DMS79 (cell line): Measurements from ENCODE around the gene COPG1.
"Not testable (repeated sequence)": the region's sequence is repeated elsewhere in the genome, so short reads cannot be mapped to it uniquely, and the experiment has no call there.

Experiments used
- DNase-seq: peaks from one replicate; lab custom pipeline; 2025; lab: John Stamatoyannopoulos, UW

The COPG1 gene

GRCh38 chr3:129240436-129240835 lies 9.0 kb upstream of the COPG1 start:
- no peak for DNase-seq

DNA sequence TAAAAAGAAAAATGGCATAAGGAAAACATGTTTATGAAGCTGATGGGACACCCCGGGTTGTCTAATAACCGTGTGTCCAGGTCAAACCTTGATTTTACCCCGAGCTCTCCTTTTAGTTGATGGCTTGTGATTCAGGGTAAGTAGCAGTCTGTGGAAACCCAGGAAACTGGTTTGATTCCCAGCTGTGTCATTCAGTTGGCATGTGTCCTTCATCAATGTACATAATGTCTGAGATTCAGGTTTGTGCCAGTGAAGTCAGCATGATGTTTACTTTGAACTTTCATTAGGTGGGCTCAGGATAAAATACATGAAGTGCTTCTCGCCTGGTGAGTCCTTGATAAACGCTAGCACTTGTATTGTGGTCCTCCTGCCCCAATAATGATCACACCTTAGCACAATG lies 4.3 kb upstream of the COPG1 start:
- no peak for DNase-seq

- DNase-seq, result peak; percentile 73
Observed at GRCh38 chr3:129245641-129246306, 3.6 kb upstream of the COPG1 start.

DNA sequence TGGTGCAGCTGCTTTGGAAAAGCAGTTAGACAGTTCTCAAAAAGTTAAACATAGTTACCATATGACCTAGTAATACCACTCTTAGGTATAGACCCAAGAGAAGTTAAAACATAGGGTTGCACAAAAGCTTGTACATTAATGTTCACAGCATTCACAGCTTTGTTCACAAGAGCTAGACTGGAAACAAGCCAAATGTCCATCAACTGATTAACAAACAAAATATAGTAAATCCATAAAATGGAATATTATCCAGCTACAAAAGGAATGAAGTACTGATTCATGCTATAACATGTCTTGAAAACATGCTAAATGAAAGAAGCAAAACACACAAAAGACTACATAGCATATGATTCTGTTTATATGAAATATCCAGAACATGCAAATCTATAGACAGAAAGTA lies 2.8 kb upstream of the COPG1 start:
- DNase-seq, result no peak

- no peak for DNase-seq
Observed at GRCh38 chr3:129248286-129248979, 973 bp upstream of the COPG1 start.

- DNase-seq, result no peak
Observed at GRCh38 chr3:129252748-129253147, 3.3 kb downstream of the COPG1 start.

DNA sequence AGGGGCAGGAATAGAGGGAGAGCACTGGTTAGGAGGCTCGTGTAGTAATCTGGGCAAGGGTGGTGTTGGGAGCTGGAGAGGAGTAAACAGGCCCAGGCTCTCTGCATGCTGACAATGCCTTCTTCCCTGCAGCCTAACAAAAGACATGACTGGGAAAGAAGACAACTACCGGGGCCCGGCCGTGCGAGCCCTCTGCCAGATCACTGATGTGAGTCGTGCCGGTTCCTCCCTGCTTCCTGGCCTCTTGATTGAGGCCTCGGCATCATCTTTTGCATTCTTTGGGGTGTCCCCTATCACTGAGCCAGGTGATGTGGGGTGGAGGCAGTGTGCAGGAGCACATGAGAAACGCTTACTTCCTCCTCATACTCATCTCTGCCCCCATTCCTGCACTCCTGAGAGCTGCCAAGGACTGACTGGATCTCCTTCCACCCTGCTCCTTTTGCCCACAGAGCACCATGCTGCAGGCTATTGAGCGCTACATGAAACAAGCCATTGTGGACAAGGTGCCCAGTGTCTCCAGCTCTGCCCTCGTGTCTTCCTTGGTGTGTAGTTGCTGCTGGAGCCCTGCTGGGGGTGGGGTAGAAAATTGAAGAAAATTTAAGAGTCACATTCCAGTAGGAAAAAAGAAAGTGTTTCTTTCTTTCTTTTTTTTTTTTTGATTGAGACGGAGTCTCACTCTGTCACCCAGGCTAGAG lies 5.3 kb downstream of the COPG1 start:
- DNase-seq, result no peak

DNA sequence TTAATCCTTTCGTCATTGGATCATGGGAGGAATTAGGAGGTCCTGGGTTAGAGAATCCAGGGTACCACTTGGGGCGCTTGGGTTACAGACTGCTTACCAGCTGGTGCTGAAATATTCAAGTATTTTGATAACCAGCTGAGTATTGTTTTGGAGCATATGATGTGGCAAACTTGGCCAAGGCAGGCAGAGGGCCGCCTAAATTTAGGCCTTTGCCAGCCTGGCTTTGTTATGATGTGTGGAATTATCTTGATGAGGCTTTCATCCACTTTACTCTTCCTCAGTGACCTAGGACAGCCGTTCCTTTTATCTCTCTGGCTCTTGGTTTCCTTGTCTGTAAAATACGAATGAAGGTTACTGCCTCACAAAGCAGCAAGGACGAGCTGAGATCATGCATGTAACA lies 6.9 kb downstream of the COPG1 start:
- no peak for DNase-seq

DNA sequence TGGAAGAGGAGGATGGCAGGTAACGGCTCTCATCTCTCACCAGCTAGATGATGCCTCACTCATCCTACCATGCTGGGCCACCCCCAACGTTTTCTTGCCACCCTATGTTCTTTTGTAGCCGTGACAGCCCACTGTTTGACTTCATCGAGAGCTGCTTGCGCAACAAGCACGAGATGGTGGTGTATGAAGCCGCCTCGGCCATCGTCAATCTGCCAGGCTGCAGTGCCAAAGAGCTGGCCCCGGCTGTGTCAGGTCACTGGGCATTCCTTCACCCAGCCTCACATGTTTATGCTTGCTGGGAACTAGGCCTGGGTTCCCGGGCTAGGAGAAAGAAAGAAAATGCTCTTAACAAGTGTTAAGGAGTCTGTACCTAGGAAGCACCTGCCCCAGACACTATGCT lies 8.2 kb downstream of the COPG1 start:
- no peak for DNase-seq

DNA sequence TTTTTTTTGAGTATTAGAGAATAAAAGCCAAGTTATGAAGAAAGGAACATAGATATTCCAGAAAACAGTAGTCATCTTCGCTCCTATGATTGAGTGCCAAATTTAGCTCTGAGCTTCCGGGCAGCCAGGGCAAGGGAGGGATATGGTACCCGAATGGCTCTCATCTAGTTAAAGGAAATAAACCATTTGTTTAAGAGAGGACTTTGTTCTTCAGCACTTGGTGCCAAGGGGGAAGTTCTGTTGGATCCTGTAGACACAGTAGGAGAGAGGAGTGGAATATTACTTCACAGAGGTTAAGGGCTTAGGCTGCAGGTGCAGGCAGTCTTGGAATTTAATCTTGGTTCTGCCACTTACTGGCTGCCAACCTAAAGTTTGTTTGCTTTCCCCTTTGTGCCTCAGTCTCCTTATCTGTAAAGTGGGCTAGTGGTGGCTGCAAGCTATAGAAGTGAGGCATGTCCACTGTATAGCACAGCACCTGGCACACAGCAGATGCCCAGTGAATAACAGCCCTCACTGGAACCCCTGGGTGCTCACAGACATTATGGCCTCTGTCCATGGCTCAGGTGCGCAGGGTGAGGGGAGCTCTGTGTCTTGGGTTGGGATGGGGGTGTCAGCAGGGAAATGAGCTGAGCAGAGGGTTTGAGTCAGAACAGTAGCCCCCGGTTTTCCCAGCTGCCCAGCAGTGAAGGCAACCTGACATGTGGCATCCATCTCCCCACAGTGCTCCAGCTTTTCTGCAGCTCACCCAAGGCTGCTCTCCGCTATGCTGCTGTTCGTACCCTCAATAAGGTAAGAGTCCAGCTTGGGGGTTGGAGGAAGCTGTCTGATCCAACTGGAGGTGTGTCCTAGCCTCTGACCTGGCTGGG lies 10.4 kb downstream of the COPG1 start:
- DNase-seq, result no peak

- DNase-seq, result no peak
Observed at GRCh38 chr3:129260606-129261005, 11.2 kb downstream of the COPG1 start.

- DNase-seq, result no peak
Observed at GRCh38 chr3:129261894-129262293, 12.5 kb downstream of the COPG1 start.

GRCh38 chr3:129263161-129263910 lies 13.9 kb downstream of the COPG1 start:
- DNase-seq, result no peak

- not testable (repeated sequence) for DNase-seq
Observed at GRCh38 chr3:129264994-129265393, 15.6 kb downstream of the COPG1 start.

DNA sequence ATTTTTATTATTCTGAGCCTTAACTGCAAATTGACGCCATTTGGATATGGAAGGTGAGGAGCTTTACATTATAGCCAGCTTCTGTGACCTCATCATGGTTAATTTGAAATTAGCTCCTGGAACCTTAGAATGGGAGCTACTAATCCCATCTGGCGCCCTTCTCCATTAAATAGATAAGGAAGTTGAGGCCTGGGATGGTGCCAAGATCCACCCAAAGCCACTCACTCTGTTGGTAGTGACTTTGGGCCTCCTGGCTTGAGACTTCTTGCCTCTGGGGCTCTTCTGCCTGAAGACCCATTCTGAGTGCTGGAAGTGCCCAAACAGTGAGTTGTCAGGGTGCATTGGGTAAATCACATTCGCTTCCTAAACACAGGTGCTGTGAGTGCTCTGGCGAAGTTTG lies 17.2 kb downstream of the COPG1 start:
- no peak for DNase-seq

DNA sequence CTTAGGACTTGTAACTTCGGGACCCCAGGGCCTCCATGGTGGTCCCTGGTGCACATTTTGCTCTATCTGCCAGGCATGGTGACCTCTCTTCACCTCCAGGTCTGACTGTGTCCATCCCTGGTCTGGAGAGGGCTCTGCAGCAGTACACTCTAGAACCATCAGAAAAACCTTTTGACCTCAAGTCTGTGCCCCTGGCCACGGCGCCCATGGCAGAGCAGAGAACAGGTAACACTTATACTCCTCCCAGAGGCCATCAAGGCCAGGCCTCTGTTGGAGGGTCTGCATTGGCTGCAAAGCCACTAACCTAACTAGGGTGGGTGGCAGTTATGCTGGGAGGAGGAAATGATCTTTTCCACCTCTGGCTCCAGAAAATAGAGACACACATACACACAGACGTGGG lies 19.0 kb downstream of the COPG1 start:
- no peak for DNase-seq

DNA sequence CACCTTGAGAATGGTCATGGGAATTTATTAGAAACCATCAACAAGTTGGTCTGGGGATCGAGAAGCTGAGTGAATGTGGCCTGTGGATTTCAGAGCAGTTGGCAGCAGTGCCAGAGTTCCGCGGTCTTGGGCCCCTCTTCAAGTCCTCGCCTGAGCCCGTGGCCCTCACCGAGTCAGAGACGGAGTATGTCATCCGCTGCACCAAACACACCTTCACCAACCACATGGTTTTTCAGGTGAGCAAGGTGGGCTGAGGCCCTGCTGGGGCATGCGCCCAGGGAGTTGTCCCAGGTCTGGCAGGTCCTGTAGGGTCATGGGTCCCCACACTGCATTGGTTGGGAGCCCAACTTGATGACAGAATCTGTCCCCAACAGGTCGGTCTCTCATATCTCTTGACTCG lies 22.3 kb downstream of the COPG1 start:
- no peak for DNase-seq

- no peak for DNase-seq
Observed at GRCh38 chr3:129276385-129276784, 27.0 kb downstream of the COPG1 start.

DNA sequence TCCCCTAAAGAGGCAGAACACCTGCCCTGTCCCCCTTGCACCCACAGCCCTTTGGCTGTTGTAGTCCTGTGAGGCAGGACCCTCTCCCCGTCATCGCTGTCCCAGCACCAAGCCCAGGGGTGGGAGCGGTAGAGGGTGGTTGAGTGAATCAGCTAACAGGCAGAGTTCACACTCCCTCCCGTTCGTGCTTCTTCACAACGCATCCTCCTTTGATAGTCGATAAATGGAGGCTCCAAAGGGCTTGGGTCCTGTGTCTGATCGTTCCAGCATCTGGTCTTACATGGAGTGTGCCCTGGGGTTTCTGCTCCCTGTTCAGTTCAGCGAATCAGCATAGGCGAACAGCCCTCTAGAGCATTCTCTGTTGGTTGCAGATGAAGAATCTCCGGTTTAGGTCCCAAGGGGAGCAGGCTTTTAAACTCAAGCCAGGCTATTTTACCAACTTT lies 28.4 kb downstream of the COPG1 start:
- no peak for DNase-seq

DNA sequence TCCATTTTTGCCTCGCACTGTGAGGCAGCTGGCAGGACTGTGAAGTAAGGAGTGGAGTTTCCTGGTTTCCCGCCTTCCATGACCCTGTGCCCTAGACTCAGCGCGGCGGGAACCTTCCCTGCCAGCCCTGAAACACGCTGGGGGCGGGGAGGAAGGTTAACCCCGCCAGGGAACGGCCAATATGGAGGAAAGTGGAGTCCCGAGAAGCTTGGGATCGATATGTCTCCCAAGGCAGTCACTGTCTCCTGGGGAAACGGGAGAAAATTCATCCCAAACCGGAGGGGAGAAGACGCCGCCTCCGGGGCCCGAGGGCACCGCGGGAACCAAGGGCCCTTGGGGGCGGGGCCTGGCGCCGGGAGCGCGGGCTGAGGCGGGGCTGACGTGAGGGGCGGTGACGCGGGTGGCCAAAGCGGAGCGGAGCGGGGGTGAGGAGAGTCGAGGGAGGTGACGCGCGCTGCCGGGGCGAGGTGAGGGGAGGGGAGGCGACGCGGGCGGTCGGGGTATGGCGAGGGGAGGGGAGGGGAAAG lies 29.1 kb downstream of the COPG1 start, which contains the start of gene HMCES:
HMCES (plus strand) TSS at position 432 of the 527 bp plus-strand sequence. CDS start 863 bp downstream, outside the sequence.
- peak; percentile 84 for DNase-seq
